Measurements from ENCODE around the gene PPM1G.

Gene PPM1G

GRCh38 chr2:27390822-27391679 lies 18.3 kb downstream of the PPM1G start:
- Histone ChIP-seq H3K9ac (ENCODE audit: insufficient read length, low read depth) (no peak overlapping the region), H3K27me3 (ENCODE audit: insufficient read depth, insufficient read length) (no peaks in the 10 kb centered on the region), H3K9me3 (ENCODE audit: insufficient read depth, low read length) (no peaks in the 10 kb centered on the region), H3K4me3 (ENCODE audit: insufficient read length, low read depth) (no peak overlapping the region), H3K36me3 (ENCODE audit: insufficient read depth, insufficient read length, low read length) (peaks cover 28% of the 10 kb centered on the region), H3K4me1 (ENCODE audit: insufficient read depth, insufficient read length) (no peaks in the 10 kb centered on the region)
- TF ChIP-seq SUZ12 (IDR thresholded peaks at IDR 0.05; ENCODE audit: extremely low read depth, insufficient read depth, insufficient read length) (no peak), YY1 (IDR thresholded peaks at IDR 0.05; ENCODE audit: insufficient read depth, insufficient read length) (no peak), ZNF274 (IDR thresholded peaks at IDR 0.05; ENCODE audit: low read depth, low read length) (no peak)
- DNase-seq (ENCODE audit: low read depth, low spot score) = no peak

- Histone ChIP-seq H3K4me3 (ENCODE audit: insufficient read length, low read depth) (no peak overlapping the region), H3K36me3 (ENCODE audit: insufficient read depth, insufficient read length, low read length) (peaks cover 75% of the 10 kb centered on the region), H3K4me1 (ENCODE audit: insufficient read depth, insufficient read length) (no peaks in the 10 kb centered on the region), H3K9ac (ENCODE audit: insufficient read length, low read depth) (peak overlapping the region; percentile 95), H3K9me3 (ENCODE audit: insufficient read depth, low read length) (no peaks in the 10 kb centered on the region), H3K27me3 (ENCODE audit: insufficient read depth, insufficient read length) (no peaks in the 10 kb centered on the region)
- TF ChIP-seq SUZ12 (IDR thresholded peaks at IDR 0.05; ENCODE audit: extremely low read depth, insufficient read depth, insufficient read length) (no peak), YY1 (IDR thresholded peaks at IDR 0.05; ENCODE audit: insufficient read depth, insufficient read length) (no peak), ZNF274 (IDR thresholded peaks at IDR 0.05; ENCODE audit: low read depth, low read length) (no peak)
- DNase-seq (ENCODE audit: low read depth, low spot score) = no peak
Measured at GRCh38 chr2:27381577-27382181, 27.7 kb downstream of the PPM1G start.

- H3K9ac ChIP-seq (ENCODE audit: insufficient read length, low read depth) = peak within 1 kb of the TSS; percentile 95
- peaks cover 77% of the 10 kb centered on the region for H3K36me3 ChIP-seq (ENCODE audit: insufficient read depth, insufficient read length, low read length)
Measured at GRCh38 chr2:27380626-27381545, 28.5 kb downstream of the PPM1G start, which contains the start of gene ZNF513. Gene ZNF513 (minus strand): TSS chr2:27380734. CDS start chr2:27380526, 208 bp downstream.

GRCh38 chr2:27379836-27380625 lies 29.4 kb downstream of the PPM1G start:
- H3K27me3 ChIP-seq (ENCODE audit: insufficient read depth, insufficient read length) = no peaks in the 10 kb centered on the region
- H3K4me1 ChIP-seq (ENCODE audit: insufficient read depth, insufficient read length) = no peaks in the 10 kb centered on the region
- H3K9me3 ChIP-seq (ENCODE audit: insufficient read depth, low read length) = no peaks in the 10 kb centered on the region
- DNase-seq (ENCODE audit: low read depth, low spot score) = no peak
- H3K4me3 ChIP-seq (ENCODE audit: insufficient read length, low read depth) = peak overlapping the region; percentile 84
- peaks cover 78% of the 10 kb centered on the region for H3K36me3 ChIP-seq (ENCODE audit: insufficient read depth, insufficient read length, low read length)
- peak overlapping the region; percentile 95 for H3K9ac ChIP-seq (ENCODE audit: insufficient read length, low read depth)
- no peak for TF ChIP-seq SUZ12 (IDR thresholded peaks at IDR 0.05; ENCODE audit: extremely low read depth, insufficient read depth, insufficient read length)
- no peak for TF ChIP-seq YY1 (IDR thresholded peaks at IDR 0.05; ENCODE audit: insufficient read depth, insufficient read length)
- TF ChIP-seq ZNF274 (IDR thresholded peaks at IDR 0.05; ENCODE audit: low read depth, low read length) = no peak

More at GRCh38 chr2:27380626-27381545, 28.5 kb downstream of the PPM1G start, which contains the start of gene ZNF513:
- no peak for TF ChIP-seq YY1 (IDR thresholded peaks at IDR 0.05; ENCODE audit: insufficient read depth, insufficient read length)
- no peak for TF ChIP-seq SUZ12 (IDR thresholded peaks at IDR 0.05; ENCODE audit: extremely low read depth, insufficient read depth, insufficient read length)
- no peak for TF ChIP-seq ZNF274 (IDR thresholded peaks at IDR 0.05; ENCODE audit: low read depth, low read length)
- Histone ChIP-seq H3K27me3 (ENCODE audit: insufficient read depth, insufficient read length) (no peaks in the 10 kb centered on the region), H3K4me3 (ENCODE audit: insufficient read length, low read depth) (peak within 1 kb of the TSS; percentile 84), H3K9me3 (ENCODE audit: insufficient read depth, low read length) (no peaks in the 10 kb centered on the region), H3K4me1 (ENCODE audit: insufficient read depth, insufficient read length) (no peaks in the 10 kb centered on the region)
- peak; percentile 94 for DNase-seq (ENCODE audit: low read depth, low spot score)

- peaks cover 78% of the 10 kb centered on the region for H3K36me3 ChIP-seq (ENCODE audit: insufficient read depth, insufficient read length, low read length)
- H3K4me1 ChIP-seq (ENCODE audit: insufficient read depth, insufficient read length) = no peaks in the 10 kb centered on the region
- peak overlapping the region; percentile 95 for H3K9ac ChIP-seq (ENCODE audit: insufficient read length, low read depth)
- H3K27me3 ChIP-seq (ENCODE audit: insufficient read depth, insufficient read length) = no peaks in the 10 kb centered on the region
- no peak for DNase-seq (ENCODE audit: low read depth, low spot score)
- TF ChIP-seq SUZ12 (IDR thresholded peaks at IDR 0.05; ENCODE audit: extremely low read depth, insufficient read depth, insufficient read length) (no peak), YY1 (IDR thresholded peaks at IDR 0.05; ENCODE audit: insufficient read depth, insufficient read length) (no peak)
- peak overlapping the region; percentile 84 for H3K4me3 ChIP-seq (ENCODE audit: insufficient read length, low read depth)
- H3K9me3 ChIP-seq (ENCODE audit: insufficient read depth, low read length) = no peaks in the 10 kb centered on the region
Measured at GRCh38 chr2:27379383-27379835, 30.0 kb downstream of the PPM1G start.

GRCh38 chr2:27378809-27379290 lies 30.5 kb downstream of the PPM1G start:
- no peak for DNase-seq (ENCODE audit: low read depth, low spot score)
- no peaks in the 10 kb centered on the region for H3K9me3 ChIP-seq (ENCODE audit: insufficient read depth, low read length)
- peaks cover 76% of the 10 kb centered on the region for H3K36me3 ChIP-seq (ENCODE audit: insufficient read depth, insufficient read length, low read length)
- H3K4me1 ChIP-seq (ENCODE audit: insufficient read depth, insufficient read length) = no peaks in the 10 kb centered on the region
- H3K9ac ChIP-seq (ENCODE audit: insufficient read length, low read depth) = peak overlapping the region; percentile 95
- H3K4me3 ChIP-seq (ENCODE audit: insufficient read length, low read depth) = no peak overlapping the region
- TF ChIP-seq SUZ12 (IDR thresholded peaks at IDR 0.05; ENCODE audit: extremely low read depth, insufficient read depth, insufficient read length) (no peak), YY1 (IDR thresholded peaks at IDR 0.05; ENCODE audit: insufficient read depth, insufficient read length) (no peak)
- no peaks in the 10 kb centered on the region for H3K27me3 ChIP-seq (ENCODE audit: insufficient read depth, insufficient read length)
